Mesenchymal stem cell (in vitro differentiated cells and primary cell): Measurements from ENCODE around the gene CLN6.

Source experiments
- DNase-seq: peaks from one replicate; pipeline ENCODE4 v3.0.0-alpha.2; 2013
- H2AFZ ChIP-seq: one replicate; pipeline ENCODE4 v1.6.1; 2013; ENCODE audit warnings: low read depth, mild to moderate bottlenecking, control low read depth, inconsistent platforms, low read length, moderate library complexity
- H2AK5ac ChIP-seq: 2 replicates; pipeline ENCODE4 v1.6.1; 2013; ENCODE audit warnings: low read length, moderate library complexity, mild to moderate bottlenecking, inconsistent platforms; ENCODE audit not compliant: severe bottlenecking
- H2BK120ac ChIP-seq: one replicate; pipeline ENCODE4 v1.6.1; 2013; ENCODE audit warnings: low read depth, mild to moderate bottlenecking, inconsistent platforms, low read length, moderate library complexity
- H2BK12ac ChIP-seq, 2 experiments: one replicate each; pipeline ENCODE4 v1.6.1; 2013; ENCODE audit warnings: inconsistent platforms in 2 of 2, low read length in 2 of 2, mild to moderate bottlenecking in 2 of 2, moderate library complexity in 2 of 2, control low read depth in 1 of 2
- H2BK15ac ChIP-seq: one replicate; pipeline ENCODE4 v1.6.1; 2013; ENCODE audit warnings: mild to moderate bottlenecking, low read depth, inconsistent platforms; ENCODE audit not compliant: poor library complexity, severe bottlenecking
- H2BK5ac ChIP-seq: 2 replicates; pipeline ENCODE4 v1.6.1; 2013; ENCODE audit warnings: low read depth, mild to moderate bottlenecking, low read length, control low read depth, inconsistent platforms; ENCODE audit not compliant: poor library complexity, severe bottlenecking
- H3K14ac ChIP-seq, 2 experiments: one replicate each; pipeline ENCODE4 v1.6.1; 2013; ENCODE audit warnings: inconsistent platforms in 2 of 2, low read length in 2 of 2, control low read depth in 1 of 2, mild to moderate bottlenecking in 1 of 2, moderate library complexity in 1 of 2
- H3K18ac ChIP-seq, 2 experiments: one replicate each; pipeline ENCODE4 v1.6.1; 2013; ENCODE audit warnings: inconsistent platforms in 2 of 2, low read length in 2 of 2, control low read depth in 1 of 2, low read depth in 1 of 2, mild to moderate bottlenecking in 1 of 2
- H3K23ac ChIP-seq, 2 experiments: one replicate each; pipeline ENCODE4 v1.6.1; 2013; ENCODE audit warnings: inconsistent platforms in 2 of 2, low read length in 2 of 2, mild to moderate bottlenecking in 2 of 2, moderate library complexity in 2 of 2, control low read depth in 1 of 2
- H3K27ac ChIP-seq: 2 replicates; pipeline ENCODE4 v1.5.1; 2013; ENCODE audit warnings: mild to moderate bottlenecking, moderate library complexity, low read length, control low read depth, inconsistent platforms; ENCODE audit not compliant: poor library complexity, severe bottlenecking
- H3K27me3 ChIP-seq, 2 experiments: 2 replicates each; pipeline versions ENCODE4 v1.6.1 to v1.7.0; 2013; ENCODE audit warnings: low read length in 2 of 2, mild to moderate bottlenecking in 2 of 2, moderate library complexity in 2 of 2, control low read depth in 1 of 2, inconsistent platforms in 1 of 2; ENCODE audit not compliant: control insufficient read depth in 1 of 2, insufficient read depth in 1 of 2
- H3K36me3 ChIP-seq, 2 experiments: 2 replicates each; pipeline versions ENCODE4 v1.6.1 to v1.7.0; 2013; ENCODE audit warnings: low read length in 2 of 2, control low read depth in 1 of 2, inconsistent platforms in 1 of 2, low read depth in 1 of 2, mild to moderate bottlenecking in 1 of 2; ENCODE audit not compliant: insufficient read depth in 2 of 2, control insufficient read depth in 1 of 2
- H3K4ac ChIP-seq, 2 experiments: one replicate each; pipeline ENCODE4 v1.6.1; 2013; ENCODE audit warnings: inconsistent platforms in 2 of 2, low read length in 2 of 2, mild to moderate bottlenecking in 2 of 2, moderate library complexity in 2 of 2, control low read depth in 1 of 2, low read depth in 1 of 2
- H3K4me1 ChIP-seq: 2 replicates; pipeline ENCODE4 v1.6.1; 2013; ENCODE audit warnings: low read depth, low read length, control low read depth; ENCODE audit not compliant: control insufficient read depth, insufficient read depth
- H3K4me2 ChIP-seq: 2 replicates; pipeline ENCODE4 v1.6.1; 2013; ENCODE audit warnings: low read length, mild to moderate bottlenecking, inconsistent platforms; ENCODE audit not compliant: poor library complexity, severe bottlenecking
- H3K4me3 ChIP-seq, 2 experiments: 2 replicates each; pipeline versions ENCODE4 v1.5.1 to v1.7.0; 2013; ENCODE audit warnings: low read length in 2 of 2, mild to moderate bottlenecking in 2 of 2, control low read depth in 1 of 2, low read depth in 1 of 2; ENCODE audit not compliant: insufficient read depth in 1 of 2
- H3K79me1 ChIP-seq: replicated peaks from 2 replicates; pipeline ENCODE4 v1.6.1; 2013; ENCODE audit warnings: mild to moderate bottlenecking, control low read depth, low read length, inconsistent platforms; ENCODE audit not compliant: poor library complexity, severe bottlenecking
- H3K9ac ChIP-seq: 2 replicates; pipeline ENCODE4 v1.7.0; 2013; ENCODE audit warnings: mild to moderate bottlenecking, low read length, moderate library complexity
- H3K9me3 ChIP-seq: 2 replicates; pipeline ENCODE4 v1.7.0; 2013; ENCODE audit warnings: mild to moderate bottlenecking, low read length; ENCODE audit not compliant: control insufficient read depth
- H4K8ac ChIP-seq: one replicate; pipeline ENCODE4 v1.6.1; 2013; ENCODE audit warnings: inconsistent platforms, mild to moderate bottlenecking, low read length, moderate library complexity
- H4K91ac ChIP-seq: one replicate; pipeline ENCODE4 v1.6.1; 2013; ENCODE audit warnings: mild to moderate bottlenecking, low read length, inconsistent platforms
- WGBS: methylation state at CpG from one replicate; pipeline ENCODE4 v1.1.7; 2013; ENCODE audit warnings: mixed read lengths; 5-methylcytosine and 5-hydroxymethylcytosine counted together

The CLN6 gene

DNA sequence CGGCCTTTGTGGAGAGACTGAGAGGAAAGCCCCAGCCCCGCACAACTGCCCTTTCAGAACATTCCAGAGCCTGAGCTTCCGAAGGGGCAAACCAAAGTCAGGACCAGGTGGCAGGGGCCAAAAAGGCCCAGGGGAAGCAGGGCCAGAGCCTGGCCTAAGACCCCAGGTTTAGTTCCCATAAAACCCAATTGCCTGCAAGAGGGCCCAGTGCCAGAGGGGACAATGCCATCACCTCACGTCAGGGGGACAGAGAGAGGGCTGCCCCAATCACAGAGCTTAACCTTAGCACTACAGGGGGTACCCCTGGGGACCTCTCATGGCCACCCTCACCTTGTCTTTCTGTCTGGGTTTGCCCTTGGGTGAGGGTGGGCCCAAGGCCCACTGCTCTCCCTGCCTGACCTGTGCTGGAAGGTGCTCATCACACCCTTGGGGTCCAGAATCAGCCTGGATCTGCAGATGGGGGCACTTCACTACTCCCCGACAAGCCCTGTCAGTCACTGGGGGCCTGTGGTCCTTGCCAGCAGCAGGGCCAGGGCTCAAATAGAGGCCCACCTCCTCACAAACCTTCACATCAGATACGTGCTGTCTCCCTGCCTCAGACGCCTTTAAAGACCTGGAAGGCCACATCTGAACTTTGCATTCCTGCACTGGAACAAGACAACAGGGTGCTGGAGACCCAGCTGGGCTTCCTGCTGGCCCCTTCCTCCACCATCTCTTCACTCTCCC lies 28.2 kb downstream of the CLN6 start:
- H3K79me1 ChIP-seq, result peaks cover 27% of the 10 kb centered on the region

DNA sequence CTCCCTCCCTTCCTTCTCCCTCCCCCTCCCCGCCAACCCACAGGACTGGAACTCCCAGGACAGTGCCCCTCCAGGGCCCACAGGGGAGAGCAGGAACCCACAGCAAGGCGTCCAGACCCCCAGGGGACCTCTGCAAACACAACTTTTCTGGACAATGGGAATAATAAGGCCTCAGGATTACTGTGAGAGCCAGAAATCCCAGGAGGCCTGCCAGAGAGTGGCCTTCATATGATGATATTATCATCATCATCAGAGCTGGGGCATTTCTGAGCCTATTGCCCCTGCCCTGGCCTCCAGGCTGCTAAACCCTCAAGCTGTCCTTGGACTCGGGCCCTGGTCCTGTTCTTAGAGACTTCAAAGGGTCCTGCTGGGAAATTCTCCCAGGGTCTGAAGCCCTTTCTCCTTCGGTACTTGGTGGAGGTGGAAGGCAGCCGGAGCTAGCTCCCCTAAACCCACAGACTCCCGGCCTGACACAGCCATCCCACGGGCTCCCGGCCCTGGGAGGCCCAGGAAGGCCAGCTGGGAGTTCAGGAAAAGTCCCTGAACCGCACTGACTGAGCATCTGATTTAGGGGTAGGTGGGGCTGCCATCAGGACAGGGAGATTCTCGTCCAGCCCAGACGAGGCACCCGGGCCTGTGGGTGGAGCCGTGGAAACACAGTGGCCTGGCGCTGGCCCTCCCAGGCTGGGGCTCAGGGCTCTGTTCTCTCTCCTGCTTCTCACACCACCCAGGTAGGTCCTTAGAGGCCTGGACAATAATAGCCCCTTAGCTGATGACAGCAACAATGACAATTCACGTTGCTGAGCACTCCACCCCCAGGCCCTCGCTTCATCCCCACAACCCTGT lies 29.3 kb downstream of the CLN6 start:
- Histone ChIP-seq H2BK15ac (no peak overlapping the region), H3K4me2 (no peak overlapping the region), H3K4ac (no peak overlapping the region), H3K18ac (peak overlapping the region in 1 of 2 experiments; percentile 41), H3K27me3 (no peaks in the 10 kb centered on the region), H4K91ac (no peak overlapping the region), H2AFZ (no peak overlapping the region), H3K27ac (no peak overlapping the region), H3K14ac (no peak overlapping the region), H3K79me1 (peaks cover 23% of the 10 kb centered on the region), H3K4me3 (no peak overlapping the region), H2AK5ac (no peak overlapping the region), H2BK5ac (no peak overlapping the region), H2BK12ac (peak overlapping the region in 1 of 2 experiments; percentile 55), H2BK120ac (no peak overlapping the region), H3K4me1 (peaks cover 10% of the 10 kb centered on the region), H3K23ac (peak overlapping the region in 1 of 2 experiments; percentile 3), H4K8ac (peak overlapping the region; percentile 19), H3K9ac (peak overlapping the region; percentile 52), H3K9me3 (no peaks in the 10 kb centered on the region), H3K36me3 (peaks cover 6 to 24% of the 10 kb centered on the region in 2 experiments)
- no peak for DNase-seq
- WGBS, result 64% methylated on average over 16 of the region's 16 CpGs

More for the DNA sequence above, 28.2 kb downstream of the CLN6 start:
- Histone ChIP-seq H3K4ac (no peak overlapping the region), H2BK120ac (no peak overlapping the region), H3K23ac (no peak overlapping the region), H3K14ac (no peak overlapping the region), H2BK12ac (no peak overlapping the region), H3K18ac (no peak overlapping the region), H3K4me1 (peaks cover 13% of the 10 kb centered on the region), H3K27ac (no peak overlapping the region), H3K36me3 (peaks cover 6 to 28% of the 10 kb centered on the region in 2 experiments), H3K9ac (no peak overlapping the region), H4K91ac (no peak overlapping the region), H4K8ac (no peak overlapping the region), H3K27me3 (no peaks in the 10 kb centered on the region), H3K9me3 (no peaks in the 10 kb centered on the region), H2AK5ac (no peak overlapping the region), H2BK15ac (no peak overlapping the region), H2BK5ac (no peak overlapping the region), H2AFZ (no peak overlapping the region), H3K4me3 (no peak overlapping the region), H3K4me2 (no peak overlapping the region)
- no peak for DNase-seq
- 96% methylated on average over 7 of the region's 7 CpGs for WGBS

DNA sequence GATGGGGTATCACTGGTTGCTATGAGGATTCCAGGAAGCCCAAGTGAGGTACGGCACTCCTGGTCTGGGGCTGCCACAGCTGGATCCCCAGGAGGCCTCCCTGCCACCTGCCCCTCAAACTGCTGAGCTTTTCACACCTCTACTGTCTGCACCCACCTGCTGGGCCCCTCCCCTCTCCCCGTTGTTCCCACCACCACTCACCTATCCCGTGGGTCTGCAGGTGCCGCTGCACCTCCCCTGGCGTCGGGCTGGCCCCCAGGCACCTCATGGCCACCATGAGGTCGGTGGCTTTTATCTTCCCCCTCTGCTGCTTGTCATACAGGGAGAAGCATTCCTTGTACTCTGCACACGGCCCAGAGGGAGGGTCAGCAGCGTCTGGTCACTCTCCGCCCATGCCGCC lies 30.2 kb downstream of the CLN6 start:
- Histone ChIP-seq H3K4me3 (no peak overlapping the region), H2BK120ac (no peak overlapping the region), H2AK5ac (no peak overlapping the region), H3K18ac (no peak overlapping the region), H3K23ac (no peak overlapping the region), H4K8ac (peak overlapping the region; percentile 12), H3K9ac (no peak overlapping the region), H3K27ac (no peak overlapping the region), H3K27me3 (no peaks in the 10 kb centered on the region), H3K9me3 (no peaks in the 10 kb centered on the region), H2BK5ac (no peak overlapping the region), H3K4ac (no peak overlapping the region), H2BK12ac (no peak overlapping the region), H3K4me1 (peaks cover 7% of the 10 kb centered on the region), H2BK15ac (no peak overlapping the region), H3K4me2 (no peak overlapping the region), H3K36me3 (peaks cover 6 to 27% of the 10 kb centered on the region in 2 experiments), H4K91ac (peak overlapping the region; percentile 44), H2AFZ (no peak overlapping the region), H3K14ac (peak overlapping the region in 1 of 2 experiments; percentile 41), H3K79me1 (peaks cover 20% of the 10 kb centered on the region)
- 62% methylated on average over 11 of the region's 11 CpGs for WGBS
- no peak for DNase-seq
